Parathyroid adenoma (tissue), 2 donors: Measurements from ENCODE around the gene NEDD4L.

Experiments
- H2AFZ ChIP-seq: fragments of 300-600 bp; sonication (generic); one replicate; pipeline ENCODE4 v1.7.0; 2017; ENCODE audit warnings: antibody characterized with exemption, mild to moderate bottlenecking
- H3K27ac ChIP-seq: fragments of 300-600 bp; sonication (generic); one replicate; pipeline ENCODE4 v1.7.0; 2017
- H3K27me3 ChIP-seq: fragments of 300-600 bp; sonication (generic); one replicate; pipeline ENCODE4 v1.7.0; 2017; ENCODE audit warnings: low read length; ENCODE audit not compliant: control insufficient read depth, insufficient read depth
- H3K36me3 ChIP-seq: fragments of 300-600 bp; sonication (generic); one replicate; pipeline ENCODE4 v1.7.0; 2017; ENCODE audit warnings: low read length; ENCODE audit not compliant: control insufficient read depth, insufficient read depth
- H3K4me1 ChIP-seq: fragments of 300-600 bp; sonication (generic); one replicate; pipeline ENCODE4 v1.7.0; 2017; ENCODE audit warnings: control low read depth
- H3K4me2 ChIP-seq: fragments of 300-600 bp; sonication (generic); one replicate; pipeline ENCODE4 v1.7.0; 2017; ENCODE audit warnings: low read length
- H3K4me3 ChIP-seq: fragments of 300-600 bp; sonication (generic); one replicate; pipeline ENCODE4 v1.7.0; 2017; ENCODE audit warnings: low read depth, low read length
- H3K79me2 ChIP-seq: fragments of 300-600 bp; sonication (generic); one replicate; pipeline ENCODE4 v1.7.0; 2017; ENCODE audit warnings: control low read depth
- H3K9ac ChIP-seq: fragments of 300-600 bp; sonication (generic); one replicate; pipeline ENCODE4 v1.7.0; 2017; ENCODE audit warnings: mild to moderate bottlenecking
- H3K9me3 ChIP-seq: fragments of 300-600 bp; sonication (generic); one replicate; pipeline ENCODE4 v1.7.0; 2017; ENCODE audit warnings: low read length; ENCODE audit not compliant: control insufficient read depth
- CTCF ChIP-seq: fragments of 300-600 bp; sonication (generic); IDR thresholded peaks from one replicate; pipeline ENCODE4 v1.7.0; 2017; ENCODE audit warnings: antibody characterized with exemption, mild to moderate bottlenecking
- donor health status: primary hyperparathyroidism.

NEDD4L gene

DNA sequence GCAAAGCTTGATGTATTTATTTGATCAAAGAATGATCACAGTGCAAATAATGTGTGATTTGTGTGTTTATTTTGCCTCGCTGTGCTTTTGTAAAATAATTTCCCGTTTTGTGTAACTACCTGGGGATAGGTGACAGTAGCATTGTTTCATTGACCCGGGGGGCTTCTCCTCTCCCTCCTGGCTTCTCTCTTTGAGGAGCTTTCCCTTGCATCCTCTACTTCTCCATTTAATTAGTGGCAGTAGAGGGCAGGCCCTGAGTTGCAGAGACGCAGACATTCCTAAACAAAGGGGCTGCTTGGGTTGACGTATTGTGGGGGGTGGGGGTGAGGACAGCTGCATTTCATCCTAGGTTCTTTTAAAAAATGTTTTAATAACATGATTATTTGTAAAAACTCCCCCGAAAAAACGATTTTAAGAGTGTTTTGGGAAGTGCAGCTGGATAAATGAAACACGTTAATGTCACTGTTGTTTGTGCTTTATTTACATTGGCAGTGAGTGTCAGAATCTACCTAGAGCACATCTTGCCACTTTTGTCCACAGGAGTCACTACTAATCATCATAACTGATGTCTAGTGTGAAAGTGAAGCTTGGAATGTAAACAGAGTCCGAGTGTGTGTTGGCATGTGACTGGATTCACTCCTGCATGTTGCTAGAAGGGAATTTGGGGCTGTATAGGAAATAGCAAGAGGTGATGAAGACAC is 2.2 kb downstream of the NEDD4L start:
- H3K9ac ChIP-seq = no peak overlapping the region
- no peaks in the 10 kb centered on the region for H3K27me3 ChIP-seq
- H2AFZ ChIP-seq = peak overlapping the region; percentile 68
- no peaks in the 10 kb centered on the region for H3K36me3 ChIP-seq
- H3K27ac ChIP-seq = peak overlapping the region; percentile 65
- H3K79me2 ChIP-seq = no peaks in the 10 kb centered on the region
- no peaks in the 10 kb centered on the region for H3K4me1 ChIP-seq
- H3K4me2 ChIP-seq = peak overlapping the region; percentile 92
- H3K4me3 ChIP-seq = no peak overlapping the region
- H3K9me3 ChIP-seq = no peaks in the 10 kb centered on the region
- no peak for TF ChIP-seq CTCF

- H3K4me3 ChIP-seq = no peak overlapping the region
- no peaks in the 10 kb centered on the region for H3K27me3 ChIP-seq
- no peaks in the 10 kb centered on the region for H3K9me3 ChIP-seq
- no peaks in the 10 kb centered on the region for H3K36me3 ChIP-seq
- no peaks in the 10 kb centered on the region for H3K4me1 ChIP-seq
- H3K9ac ChIP-seq = no peak overlapping the region
- H3K79me2 ChIP-seq = no peaks in the 10 kb centered on the region
- H3K4me2 ChIP-seq = no peak overlapping the region
- no peak overlapping the region for H3K27ac ChIP-seq
- TF ChIP-seq CTCF = no peak
- no peak overlapping the region for H2AFZ ChIP-seq
Observed at GRCh38 chr18:58046794-58047555, 2.9 kb downstream of the NEDD4L start.

- Histone ChIP-seq H2AFZ (no peak overlapping the region), H3K4me1 (peaks cover 4% of the 10 kb centered on the region), H3K9me3 (no peaks in the 10 kb centered on the region), H3K36me3 (no peaks in the 10 kb centered on the region), H3K9ac (no peak overlapping the region), H3K27me3 (no peaks in the 10 kb centered on the region), H3K27ac (no peak overlapping the region), H3K79me2 (no peaks in the 10 kb centered on the region), H3K4me2 (no peak overlapping the region), H3K4me3 (no peak overlapping the region)
- TF ChIP-seq CTCF = no peak
Observed at GRCh38 chr18:58047556-58047882, 3.5 kb downstream of the NEDD4L start.

DNA sequence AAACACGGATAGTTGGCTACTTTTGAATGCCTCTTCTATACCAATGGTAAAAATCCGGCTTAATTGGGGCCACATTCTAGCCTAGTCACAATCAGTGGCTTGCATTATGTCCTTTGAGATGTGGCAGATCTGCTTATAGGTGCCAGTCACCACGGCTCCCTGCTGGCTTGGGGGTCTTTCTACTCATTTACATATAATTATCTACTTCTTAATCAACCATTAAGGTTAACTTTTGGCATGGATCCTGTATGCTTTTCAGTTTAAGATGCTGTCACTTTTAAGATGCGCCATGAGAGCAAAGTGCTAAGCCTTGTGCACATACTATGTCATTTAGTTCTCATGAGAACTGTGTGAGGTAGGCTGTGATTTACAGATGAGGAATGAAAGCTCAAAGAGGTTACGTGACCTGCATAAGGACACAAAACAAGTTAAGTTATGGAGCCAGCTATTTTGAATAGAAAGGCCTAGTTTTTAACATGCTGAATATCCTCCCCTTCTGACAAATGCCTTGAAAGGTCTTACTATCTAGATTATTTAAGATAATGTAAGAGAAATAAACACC is 4.1 kb downstream of the NEDD4L start:
- Histone ChIP-seq H3K9me3 (no peaks in the 10 kb centered on the region), H3K4me3 (no peak overlapping the region), H3K79me2 (no peaks in the 10 kb centered on the region), H3K9ac (no peak overlapping the region), H3K27me3 (no peaks in the 10 kb centered on the region), H2AFZ (no peak overlapping the region), H3K27ac (no peak overlapping the region), H3K4me1 (peaks cover 4% of the 10 kb centered on the region), H3K36me3 (no peaks in the 10 kb centered on the region), H3K4me2 (no peak overlapping the region)
- TF ChIP-seq CTCF = no peak
